Mesodermal cell (in vitro differentiated cells): ENCODE data around the gene REXO1.

Source experiments
- H3K27ac ChIP-seq: 2 replicates; pipeline ENCODE4 v1.7.0; 2013; ENCODE audit warnings: mild to moderate bottlenecking, low read depth, low read length, moderate library complexity; ENCODE audit not compliant: severe bottlenecking
- H3K36me3 ChIP-seq: 2 replicates; pipeline ENCODE4 v1.7.1; 2013; ENCODE audit warnings: mild to moderate bottlenecking, low read length, moderate library complexity; ENCODE audit not compliant: control insufficient read depth, insufficient read depth
- H3K4me1 ChIP-seq: one replicate; pipeline ENCODE4 v1.7.1; 2013; ENCODE audit warnings: mild to moderate bottlenecking, low read length; ENCODE audit not compliant: insufficient read depth, control insufficient read depth, poor library complexity, severe bottlenecking
- H3K4me3 ChIP-seq: 2 replicates; pipeline ENCODE4 v1.7.0; 2013; ENCODE audit warnings: low read length, control low read depth, mild to moderate bottlenecking; ENCODE audit not compliant: insufficient read depth, poor library complexity, severe bottlenecking; ENCODE audit errors: extremely low read depth
- H3K9me3 ChIP-seq: 2 replicates; pipeline ENCODE4 v1.7.1; 2013; ENCODE audit warnings: mild to moderate bottlenecking, low read length, moderate library complexity; ENCODE audit not compliant: control insufficient read depth
- WGBS, 2 experiments: methylation state at CpG; one replicate each; pipeline ENCODE4 v1.1.5; 2013; ENCODE audit warnings: missing lambda C conversion rate in 2 of 2; ENCODE audit not compliant: insufficient coverage in 2 of 2; 5-methylcytosine and 5-hydroxymethylcytosine counted together

Gene REXO1

DNA sequence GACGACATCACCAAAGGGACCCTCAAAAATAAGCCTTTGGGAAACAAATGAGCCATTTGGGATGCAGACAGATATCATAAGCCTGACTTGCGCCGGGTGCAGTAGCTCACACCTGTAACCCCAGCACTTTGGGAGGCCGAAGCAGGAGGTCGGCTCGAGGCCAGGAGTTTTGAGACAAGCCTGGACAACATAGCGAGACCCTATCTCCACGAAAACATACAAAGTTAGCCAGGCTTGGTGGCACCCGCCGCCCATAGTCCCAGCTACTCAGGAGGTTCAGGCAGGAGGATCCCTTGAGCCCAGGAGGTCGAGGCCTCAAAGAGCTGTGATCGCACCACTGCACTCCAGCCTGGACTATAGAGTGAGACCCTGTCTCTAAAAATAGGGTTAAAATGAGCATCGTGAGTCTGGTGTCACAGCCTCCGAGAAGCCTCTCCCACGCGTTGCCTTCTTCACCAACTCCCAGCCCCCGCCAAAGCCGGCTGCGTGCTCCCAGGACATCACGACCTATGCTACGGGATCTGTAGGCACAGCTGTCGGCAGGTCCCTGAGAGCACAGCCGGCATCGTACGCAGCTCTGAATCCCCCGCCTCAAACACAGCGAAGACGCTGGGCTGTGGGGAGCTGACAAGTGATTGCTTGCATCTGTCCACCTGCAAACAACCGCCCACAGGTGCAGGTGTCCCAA, 1.6 kb downstream of the REXO1 start:
- Histone ChIP-seq H3K9me3 (no peaks in the 10 kb centered on the region), H3K27ac (no peak overlapping the region), H3K36me3 (peaks cover 24% of the 10 kb centered on the region), H3K4me1 (peaks cover 14% of the 10 kb centered on the region), H3K4me3 (peak overlapping the region; percentile 99)
- 91 to 94% methylated on average over 29 of the region's 29 CpGs for WGBS, 2 experiments

DNA sequence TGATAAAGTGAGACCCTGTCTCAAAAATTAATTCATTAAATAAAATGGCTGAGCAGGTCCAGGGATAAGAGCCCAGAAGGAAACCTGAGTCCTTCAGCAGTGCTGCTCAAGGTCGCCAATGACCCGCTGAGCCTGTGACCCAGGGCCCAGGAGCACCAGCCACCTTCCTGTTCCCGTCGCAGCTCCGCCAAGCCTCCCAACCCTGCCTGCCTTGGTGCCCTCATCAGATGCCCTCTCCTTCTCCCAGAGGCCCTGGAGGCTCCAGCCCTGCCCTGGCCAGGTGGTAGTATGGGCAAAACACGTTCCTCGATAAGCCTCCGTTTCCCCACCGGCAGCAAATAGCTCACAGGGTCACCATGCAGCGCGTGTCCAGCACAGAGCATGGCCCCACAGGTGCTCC, 2.6 kb downstream of the REXO1 start:
- Histone ChIP-seq H3K4me1 (peaks cover 18% of the 10 kb centered on the region), H3K4me3 (no peak overlapping the region), H3K27ac (no peak overlapping the region), H3K36me3 (peaks cover 20% of the 10 kb centered on the region), H3K9me3 (no peaks in the 10 kb centered on the region)
- WGBS, 2 experiments = 94 to 96% methylated on average over 11 of the region's 11 CpGs

DNA sequence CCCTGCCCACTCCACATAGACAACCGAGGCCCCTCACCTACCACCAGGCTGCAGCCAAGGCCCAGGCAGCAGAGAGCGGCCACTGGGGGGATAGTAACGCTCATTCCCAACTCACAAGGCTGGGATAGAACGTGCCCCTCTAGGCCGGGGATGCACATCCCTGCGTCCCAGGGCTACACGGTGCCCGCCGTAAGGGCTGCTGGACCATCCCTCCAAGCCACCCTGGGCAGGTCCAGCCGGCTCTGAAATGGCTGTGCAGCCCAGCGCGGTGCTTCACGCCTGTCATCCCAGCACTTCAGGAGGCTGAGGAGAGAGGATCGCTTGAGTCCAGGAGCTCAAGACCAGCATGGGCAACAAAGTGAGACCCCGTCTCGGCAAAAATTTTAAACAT, 3.2 kb downstream of the REXO1 start:
- H3K27ac ChIP-seq = no peak overlapping the region
- WGBS, 2 experiments = 96 to 97% methylated on average over 15 of the region's 16 CpGs
- H3K36me3 ChIP-seq = peaks cover 20% of the 10 kb centered on the region
- H3K4me1 ChIP-seq = peaks cover 20% of the 10 kb centered on the region
- no peak overlapping the region for H3K4me3 ChIP-seq
- no peaks in the 10 kb centered on the region for H3K9me3 ChIP-seq

DNA sequence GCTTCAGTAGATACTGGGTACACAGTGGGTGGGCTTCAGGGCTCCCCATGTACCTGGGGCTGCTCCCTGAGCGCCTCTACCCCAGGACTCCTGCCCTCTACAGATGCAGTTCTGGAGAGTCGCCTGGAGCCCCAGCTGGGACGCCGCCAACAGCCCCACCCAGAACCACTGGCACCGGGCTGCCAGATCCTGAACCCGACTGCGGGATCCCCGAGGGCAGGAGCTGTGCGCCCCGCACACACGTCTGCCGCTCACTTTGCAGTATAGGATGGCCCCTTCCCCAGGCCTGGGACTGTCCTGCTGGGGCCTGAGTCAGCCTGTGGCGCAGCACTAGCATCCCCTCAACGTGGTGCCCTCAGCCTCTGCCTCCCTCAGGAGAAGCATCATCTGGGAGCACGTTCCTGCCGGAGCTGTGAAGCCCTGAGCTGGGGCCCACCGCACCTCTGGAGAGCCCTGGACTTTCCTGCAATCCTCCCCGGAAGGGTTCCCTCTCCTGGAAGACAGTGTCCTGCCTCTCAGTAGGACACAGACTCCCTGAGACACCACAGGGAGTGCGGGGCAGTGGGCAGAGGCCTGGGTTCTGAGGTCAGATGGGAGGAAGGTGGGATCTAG, 3.7 kb downstream of the REXO1 start:
- H3K27ac ChIP-seq = no peak overlapping the region
- H3K9me3 ChIP-seq = no peaks in the 10 kb centered on the region
- H3K36me3 ChIP-seq = peaks cover 21% of the 10 kb centered on the region
- H3K4me1 ChIP-seq = peaks cover 20% of the 10 kb centered on the region
- WGBS, 2 experiments = 95 to 97% methylated on average over 14 to 17 of the region's 19 CpGs
- no peak overlapping the region for H3K4me3 ChIP-seq

GRCh38 chr19:1843646-1844394, 4.5 kb downstream of the REXO1 start:
- H3K27ac ChIP-seq = no peak overlapping the region
- 87 to 92% methylated on average over 17 to 23 of the region's 25 CpGs for WGBS, 2 experiments

DNA sequence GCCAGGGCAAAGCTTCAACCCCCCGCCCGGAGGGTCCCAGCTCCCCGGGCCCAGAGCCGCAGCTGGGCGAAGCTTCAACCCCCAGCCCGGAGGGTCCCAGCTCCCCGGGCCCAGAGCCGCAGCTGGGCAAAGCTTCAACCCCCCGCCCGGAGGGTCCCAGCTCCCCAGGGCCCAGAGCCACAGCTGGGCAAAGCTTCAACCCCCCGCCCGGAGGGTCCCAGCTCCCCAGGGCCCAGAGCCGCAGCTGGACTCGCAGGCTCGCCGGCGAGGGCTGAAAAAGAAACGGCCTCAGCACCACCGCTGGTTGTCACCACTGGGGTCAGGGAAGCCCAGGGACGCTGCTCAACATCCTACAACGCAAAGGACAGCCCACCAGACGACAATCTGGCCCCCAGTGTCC, 5.2 kb downstream of the REXO1 start:
- WGBS, 2 experiments = 91 to 93% methylated on average over 20 of the region's 22 CpGs
- peaks cover 25% of the 10 kb centered on the region for H3K36me3 ChIP-seq
- H3K9me3 ChIP-seq = no peaks in the 10 kb centered on the region
- H3K27ac ChIP-seq = no peak overlapping the region
- H3K4me1 ChIP-seq = peaks cover 20% of the 10 kb centered on the region
- no peak overlapping the region for H3K4me3 ChIP-seq

More at GRCh38 chr19:1843646-1844394, 4.5 kb downstream of the REXO1 start:
- peaks cover 25% of the 10 kb centered on the region for H3K36me3 ChIP-seq
- H3K4me1 ChIP-seq = peaks cover 20% of the 10 kb centered on the region
- H3K4me3 ChIP-seq = no peak overlapping the region
- H3K9me3 ChIP-seq = no peaks in the 10 kb centered on the region

GRCh38 chr19:1841209-1841924, 6.9 kb downstream of the REXO1 start:
- WGBS, 2 experiments = 90 to 93% methylated on average over 29 to 33 of the region's 35 CpGs
- Histone ChIP-seq H3K4me3 (no peak overlapping the region), H3K27ac (no peak overlapping the region), H3K9me3 (no peaks in the 10 kb centered on the region), H3K4me1 (peaks cover 24% of the 10 kb centered on the region), H3K36me3 (peaks cover 25% of the 10 kb centered on the region)

DNA sequence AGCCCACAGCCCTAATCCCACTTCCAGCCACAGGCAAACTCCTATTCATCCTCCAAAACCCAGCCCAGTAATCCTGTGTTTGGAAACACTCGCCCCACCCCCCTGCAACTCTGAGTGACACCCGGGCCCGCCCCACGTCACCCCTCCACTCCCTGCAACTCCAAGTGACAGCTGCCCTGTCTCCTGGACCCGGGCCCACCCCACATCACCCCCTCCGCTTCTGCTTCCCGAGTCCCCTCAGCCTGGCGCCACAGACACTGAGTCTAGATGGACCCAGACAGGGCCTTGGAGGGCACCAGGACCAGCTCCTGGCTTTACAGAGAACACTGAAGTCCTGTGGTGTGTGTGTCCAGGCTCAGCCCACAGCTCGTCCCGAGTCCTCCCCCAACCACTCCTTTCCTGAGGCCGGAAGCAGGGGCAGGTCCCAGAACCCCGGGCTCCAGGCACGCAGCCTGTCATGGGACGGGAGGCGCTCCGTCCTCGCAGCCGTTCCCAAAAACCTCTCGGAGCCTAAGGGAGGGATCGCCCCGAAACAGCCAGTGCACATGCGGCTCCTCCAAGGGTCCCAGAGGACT, 7.7 kb downstream of the REXO1 start:
- Histone ChIP-seq H3K27ac (no peak overlapping the region), H3K9me3 (no peaks in the 10 kb centered on the region), H3K4me3 (no peak overlapping the region), H3K36me3 (peaks cover 21% of the 10 kb centered on the region), H3K4me1 (peaks cover 22% of the 10 kb centered on the region)
- 88 to 92% methylated on average over 13 to 15 of the region's 22 CpGs for WGBS, 2 experiments

- H3K27ac ChIP-seq = no peak overlapping the region
- no peak overlapping the region for H3K4me3 ChIP-seq
- H3K4me1 ChIP-seq = peaks cover 22% of the 10 kb centered on the region
- 97 to 98% methylated on average over 18 to 20 of the region's 25 CpGs for whole genome bisulfite sequencing, 2 experiments
- no peaks in the 10 kb centered on the region for H3K9me3 ChIP-seq
- H3K36me3 ChIP-seq = peaks cover 17% of the 10 kb centered on the region
Observed at GRCh38 chr19:1839658-1840540, 8.4 kb downstream of the REXO1 start.
